ENCODE data around the gene ZNF516. TPM values are rescaled to one million over a fixed set of nuclear protein-coding genes. Genes with fewer than 3 reads are reported as not detected.

Gene ZNF516
- total and polyA plus RNA-seq, 2 experiments from 2014 or later, result 18.2 to 29.2 TPM

- TF ChIP-seq CTCF (IDR thresholded peaks at IDR 0.05; ENCODE audit: poor library complexity), result no peak
- no peak for TF ChIP-seq EZH2 (IDR thresholded peaks at IDR 0.05; ENCODE audit: borderline replicate concordance)
- no peak for TF ChIP-seq EZH2phosphoT487 (IDR thresholded peaks at IDR 0.05; ENCODE audit: low read depth, severe bottlenecking, unreplicated experiment)
- Histone ChIP-seq H3K4me2 (peak overlapping the region; percentile 40), H3K79me2 (peaks cover 99% of the 10 kb centered on the region), H2AFZ (no peak overlapping the region), H4K20me1 (ENCODE audit: insufficient read depth, poor library complexity, severe bottlenecking) (peaks cover 73% of the 10 kb centered on the region), H3K4me3 (no peak overlapping the region), H3K27ac (peak overlapping the region; percentile 35), H3K36me3 (replicated peaks; ENCODE audit: insufficient read depth, low read depth) (no peaks in the 10 kb centered on the region), H3K9me3 (ENCODE audit: low read depth) (no peaks in the 10 kb centered on the region), H3K27me3 (no peaks in the 10 kb centered on the region), H3K9me2 (replicated peaks; ENCODE audit: insufficient read depth) (no peaks in the 10 kb centered on the region), H3K4me1 (ENCODE audit: insufficient read depth) (peaks cover 70% of the 10 kb centered on the region)
- no peak for DNase-seq (ENCODE audit: low spot score)
- 0% methylated on average over 1 of the region's 1 CpG for WGBS (ENCODE audit: low lambda C conversion rate, missing lambda C conversion rate)
Measured at GRCh38 chr18:76454418-76454817, 40.6 kb downstream of the ZNF516 start.

GRCh38 chr18:76453932-76454331 lies 41.1 kb downstream of the ZNF516 start:
- Histone ChIP-seq H3K9me3 (ENCODE audit: low read depth) (no peaks in the 10 kb centered on the region), H3K4me1 (ENCODE audit: insufficient read depth) (peaks cover 67% of the 10 kb centered on the region), H3K9me2 (replicated peaks; ENCODE audit: insufficient read depth) (no peaks in the 10 kb centered on the region), H4K20me1 (ENCODE audit: insufficient read depth, poor library complexity, severe bottlenecking) (peaks cover 68% of the 10 kb centered on the region), H2AFZ (no peak overlapping the region), H3K4me3 (no peak overlapping the region), H3K4me2 (peak overlapping the region; percentile 40), H3K79me2 (peaks cover 99% of the 10 kb centered on the region), H3K27ac (peak overlapping the region; percentile 35), H3K27me3 (no peaks in the 10 kb centered on the region), H3K36me3 (replicated peaks; ENCODE audit: insufficient read depth, low read depth) (no peaks in the 10 kb centered on the region)
- DNase-seq (ENCODE audit: low spot score), result no peak
- TF ChIP-seq EZH2phosphoT487 (IDR thresholded peaks at IDR 0.05; ENCODE audit: low read depth, severe bottlenecking, unreplicated experiment) (no peak), EZH2 (IDR thresholded peaks at IDR 0.05; ENCODE audit: borderline replicate concordance) (no peak), CTCF (IDR thresholded peaks at IDR 0.05; ENCODE audit: poor library complexity) (no peak)
- 64% methylated on average over 5 of the region's 5 CpGs for WGBS (ENCODE audit: low lambda C conversion rate, missing lambda C conversion rate)

- H3K4me3 ChIP-seq, result no peak overlapping the region
- 71% methylated on average over 7 of the region's 7 CpGs for WGBS (ENCODE audit: low lambda C conversion rate, missing lambda C conversion rate)
- peaks cover 74% of the 10 kb centered on the region for H3K4me1 ChIP-seq (ENCODE audit: insufficient read depth)
- peaks cover 63% of the 10 kb centered on the region for H4K20me1 ChIP-seq (ENCODE audit: insufficient read depth, poor library complexity, severe bottlenecking)
- no peaks in the 10 kb centered on the region for H3K9me3 ChIP-seq (ENCODE audit: low read depth)
- TF ChIP-seq EZH2 (IDR thresholded peaks at IDR 0.05; ENCODE audit: borderline replicate concordance), result no peak
- no peak for TF ChIP-seq EZH2phosphoT487 (IDR thresholded peaks at IDR 0.05; ENCODE audit: low read depth, severe bottlenecking, unreplicated experiment)
- no peak for TF ChIP-seq CTCF (IDR thresholded peaks at IDR 0.05; ENCODE audit: poor library complexity)
- peak overlapping the region; percentile 92 for H3K4me2 ChIP-seq
- no peaks in the 10 kb centered on the region for H3K27me3 ChIP-seq
- H3K9me2 ChIP-seq (replicated peaks; ENCODE audit: insufficient read depth), result no peaks in the 10 kb centered on the region
- DNase-seq (ENCODE audit: low spot score), result no peak
- H2AFZ ChIP-seq, result no peak overlapping the region
- peak overlapping the region; percentile 90 for H3K27ac ChIP-seq
- no peaks in the 10 kb centered on the region for H3K36me3 ChIP-seq (replicated peaks; ENCODE audit: insufficient read depth, low read depth)
- H3K79me2 ChIP-seq, result peaks cover 99% of the 10 kb centered on the region
Measured at GRCh38 chr18:76453057-76453561, 41.9 kb downstream of the ZNF516 start.

Measured in hepatocyte (in vitro differentiated cells).